K562 (cell line): ENCODE results near the gene VPS37B. TPM values are rescaled to one million over a fixed set of nuclear protein-coding genes. Genes with fewer than 3 reads are reported as not detected.

Experiments used
- ATAC-seq: fragments of 200-7000 bp; cut with Tn5 transposase; 3 replicates; pipeline ENCODE4 v1.9.1; 2020; ENCODE audit warnings: moderate library complexity
- BruUV-seq: library from RNA; stranded (reverse); fragments of 400-500 nt; replicated peaks from 2 replicates; lab custom pipeline; 2021; lab: Mats Ljungman, UMichigan
- CTCF ChIA-PET: fragments of 300-600 bp; formaldehyde crosslinking; extraction: SDS; loops from one replicate; lab custom pipeline; 2021; ENCODE audit warnings: low intra/inter-chr PET ratio; lab: Yijun Ruan, JAX
- POLR2A ChIA-PET: fragments of 300-600, 350-650 bp; sonication (Branson Sonifier 250); formaldehyde crosslinking; extraction: SDS; loops from one replicate; lab custom pipeline; 2021; ENCODE audit warnings: antibody characterized with exemption, inconsistent platforms; lab: Yijun Ruan, JAX
- DNase-seq, 4 experiments: peaks; one replicate each; pipeline versions ENCODE4 v3.0.0 to v3.0.0-alpha.2; 2011 to 2018; ENCODE audit warnings: low spot score in 3 of 4, mixed read lengths in 3 of 4; ENCODE audit errors: extremely low read depth in 1 of 4
- FAIRE-seq: peaks from 2 replicates; lab custom pipeline; 2011; peaks lifted over from hg19 to GRCh38; lab: Jason Lieb, UNC
- H2AFZ ChIP-seq: 2 replicates; pipeline ENCODE4 v1.6.0; 2011; ENCODE audit warnings: low read depth, low read length, control low read depth, inconsistent platforms
- H3K27ac ChIP-seq: fragments of 200-600 bp; 3 replicates; pipeline ENCODE4 v1.8.0; 2011; ENCODE audit warnings: low read depth, mild to moderate bottlenecking, control low read depth, inconsistent platforms, low read length, moderate library complexity, mixed read lengths; ENCODE audit errors: extremely low read depth
- H3K27me3 ChIP-seq, 2 experiments: fragments of 300-600 bp in 1 of 2; 2 replicates in 1 of 2; 3 replicates in 1 of 2; pipeline versions ENCODE4 v1.6.0 to v1.8.0; 2011; ENCODE audit warnings: inconsistent platforms in 2 of 2, low read length in 2 of 2, mild to moderate bottlenecking in 1 of 2, mixed read lengths in 1 of 2, moderate library complexity in 1 of 2; ENCODE audit not compliant: control insufficient read depth in 2 of 2, insufficient read depth in 2 of 2
- H3K36me3 ChIP-seq: fragments of 300-600 bp; 3 replicates; pipeline ENCODE4 v1.8.0; 2011; ENCODE audit warnings: mild to moderate bottlenecking, low read length, inconsistent platforms; ENCODE audit not compliant: control insufficient read depth, insufficient read depth
- H3K4me1 ChIP-seq, 2 experiments: fragments of 200-600 bp in 1 of 2; replicated peaks in 1 of 2; 2 replicates in 1 of 2; 3 replicates in 1 of 2; pipeline versions ENCODE4 v1.5.1 to v1.8.0; 2011; ENCODE audit warnings: inconsistent platforms in 2 of 2, low read length in 2 of 2, mild to moderate bottlenecking in 1 of 2, mixed read lengths in 1 of 2, moderate library complexity in 1 of 2; ENCODE audit not compliant: control insufficient read depth in 2 of 2, insufficient read depth in 2 of 2
- H3K4me2 ChIP-seq: 2 replicates; pipeline ENCODE4 v1.6.1; 2011; ENCODE audit warnings: low read length, control low read depth, inconsistent platforms, mixed read lengths; ENCODE audit not compliant: insufficient read depth
- H3K4me3 ChIP-seq: fragments of 200-600 bp; sonication (generic), shearing (Covaris generic); 2 replicates; pipeline ENCODE4 v1.5.1; 2016; ENCODE audit warnings: control low read depth, inconsistent platforms
- H3K79me2 ChIP-seq: fragments of 200-600 bp; 3 replicates; pipeline ENCODE4 v1.8.0; 2011; ENCODE audit warnings: low read length, inconsistent platforms; ENCODE audit not compliant: control insufficient read depth, insufficient read depth
- H3K9ac ChIP-seq, 2 experiments: 2 replicates each; pipeline versions ENCODE4 v1.6.0 to v1.6.1; 2011; ENCODE audit warnings: low read depth in 2 of 2, low read length in 2 of 2, control low read depth in 1 of 2, inconsistent platforms in 1 of 2, mild to moderate bottlenecking in 1 of 2, mixed read lengths in 1 of 2; ENCODE audit not compliant: insufficient read depth in 1 of 2
- H3K9me1 ChIP-seq: one replicate; pipeline ENCODE4 v1.6.0; 2011; ENCODE audit warnings: inconsistent platforms, mild to moderate bottlenecking, low read length, moderate library complexity; ENCODE audit not compliant: control insufficient read depth, insufficient read depth
- H3K9me3 ChIP-seq: replicated peaks from 2 replicates; pipeline ENCODE4 v1.5.1; 2011; ENCODE audit warnings: low read depth, low read length, inconsistent platforms; ENCODE audit not compliant: control insufficient read depth, insufficient read depth
- H4K20me1 ChIP-seq: replicated peaks from 2 replicates; pipeline ENCODE4 v1.6.1; 2011; ENCODE audit warnings: low read length, inconsistent platforms, mixed read lengths; ENCODE audit not compliant: control insufficient read depth, insufficient read depth
- DLX4 ChIP-seq: fragments of 250-450 bp; sonication (Bioruptor Pico); IDR thresholded peaks from 2 replicates; pipeline ENCODE4 v1.6.1; 2021; ENCODE audit warnings: mild to moderate bottlenecking
- HDAC3 ChIP-seq: fragments of 450-650 bp; IDR thresholded peaks from 2 replicates; pipeline ENCODE4 v1.6.1; 2018; ENCODE audit warnings: borderline replicate concordance, mild to moderate bottlenecking, moderate library complexity; ENCODE audit not compliant: partially characterized antibody
- HNRNPUL1 ChIP-seq: fragments of 200-400 bp; formaldehyde crosslinking; IDR thresholded peaks from 2 replicates; pipeline ENCODE4 v1.6.1; 2017; ENCODE audit warnings: low read length
- KDM5B ChIP-seq: fragments of 200-600 bp; sonication (generic); IDR thresholded peaks from 2 replicates; pipeline ENCODE4 v1.6.1; 2012; ENCODE audit warnings: low read depth, mild to moderate bottlenecking, moderate library complexity, low read length, control low read depth, inconsistent platforms; ENCODE audit not compliant: insufficient replicate concordance
- KHSRP ChIP-seq: fragments of 450-650 bp; IDR thresholded peaks from 2 replicates; pipeline ENCODE4 v1.6.1; 2017
- MTA1 ChIP-seq: fragments of 450-650 bp; IDR thresholded peaks from 2 replicates; pipeline ENCODE4 v1.6.1; 2017; ENCODE audit warnings: borderline replicate concordance
- NCOA6 ChIP-seq: fragments of 450-650 bp; IDR thresholded peaks from 2 replicates; pipeline ENCODE4 v1.6.1; 2017; ENCODE audit warnings: mild to moderate bottlenecking
- NCOR1 ChIP-seq: fragments of 450-650 bp; IDR thresholded peaks from 2 replicates; pipeline ENCODE4 v1.6.1; 2016; ENCODE audit warnings: mild to moderate bottlenecking, moderate library complexity
- PRPF4 ChIP-seq: fragments of 200-400 bp; formaldehyde crosslinking; IDR thresholded peaks from one replicate; pipeline ENCODE4 v1.6.1; 2017; ENCODE audit warnings: low read length, low read depth, mild to moderate bottlenecking; ENCODE audit not compliant: insufficient read depth, poor library complexity, severe bottlenecking
- PURB ChIP-seq: sonication (generic); formaldehyde crosslinking; IDR thresholded peaks from 2 replicates; pipeline ENCODE4 v1.9.0; 2021; ENCODE audit warnings: low read depth, mild to moderate bottlenecking, missing genetic modification reagents
- SNRNP70 ChIP-seq: fragments of 200-400 bp; formaldehyde crosslinking; optimal IDR thresholded peaks from 2 replicates; pipeline ENCODE3; 2017; ENCODE audit warnings: low read depth, low read length
- ZBTB2 ChIP-seq: fragments of 450-650 bp; IDR thresholded peaks from 2 replicates; pipeline ENCODE4 v1.6.1; 2016; ENCODE audit warnings: antibody characterized with exemption
- ZNF121 ChIP-seq: sonication (generic); formaldehyde crosslinking; conservative IDR thresholded peaks from 2 replicates; pipeline ENCODE4 v1.8.0; 2022; ENCODE audit warnings: missing genetic modification reagents
- ZNF407 ChIP-seq: fragments of 450-650 bp; IDR thresholded peaks from 2 replicates; pipeline ENCODE4 v1.6.1; 2016; ENCODE audit warnings: low read depth
- WGBS: fragments of 100-300 bp; shearing (Covaris generic); methylation state at CpG from one replicate; pipeline ENCODE4 v1.1.6; 2016; ENCODE audit warnings: low coverage, mixed read lengths; ENCODE audit not compliant: insufficient coverage; ENCODE audit errors: missing lambda C conversion rate; 5-methylcytosine and 5-hydroxymethylcytosine counted together
- in situ Hi-C: fragments of 300-500 bp; cut with MboI; formaldehyde crosslinking; loops from 4 replicates; pipeline ENCODE4 v1.15.0; 2018; ENCODE audit warnings: inconsistent platforms, mixed read lengths
- intact Hi-C: fragments of 100-400 bp; cut with micrococcal nuclease; formaldehyde crosslinking; loops from 2 replicates; pipeline ENCODE4 v1.14.2; 2022
- polyA plus RNA-seq, 8 experiments: library from polyadenylated mRNA; depleted of rRNA in 4 of 8; stranded (reverse) in 5 of 8; unstranded in 3 of 8; fragments of >200 nt; fragmentation: Nextera tagmentation in 2 of 8; fragmentation: Illumina TruSeq in 1 of 8; extraction: Ambion mirVana in 2 of 8; extraction: Trizol in 1 of 8; gene quantifications; 2 replicates each; pipeline versions ENCODE4 v1.2.1 to v1.2.3, GENCODE V29; 2011 to 2014; ENCODE audit warnings: inconsistent platforms in 1 of 8, missing spikeins in 1 of 8
- total RNA-seq, 7 experiments: library from RNA; depleted of rRNA in 6 of 7; stranded (reverse); fragments of >200 nt in 6 of 7; fragmentation: Illumina TruSeq in 2 of 7; extraction: Trizol in 2 of 7; gene quantifications; 2 replicates each; pipeline versions ENCODE4 v1.2.1 to v1.2.3, GENCODE V29; 2011 to 2021; ENCODE audit warnings: low replicate concordance in 1 of 7

Gene VPS37B
- total and polyA plus RNA-seq, 9 of the 15 experiments (the other 6 are each of a cell fraction or from before 2014, with no cell fraction given): 0.28 to 37.4 (median 17.9) TPM

GRCh38 chr12:122819209-122819785 is 76.6 kb downstream of the VPS37B start:
- BruUV-seq: no TSS peak
- Histone ChIP-seq H3K27me3 (no peaks in the 10 kb centered on the region), H3K79me2 (no peaks in the 10 kb centered on the region), H3K9me1 (no peaks in the 10 kb centered on the region), H2AFZ (peak overlapping the region; percentile 1; the same call in 1 of the 2 replicates), H3K9me3 (no peaks in the 10 kb centered on the region), H3K4me3 (no peak overlapping the region), H3K27ac (no peak overlapping the region), H4K20me1 (no peaks in the 10 kb centered on the region), H3K36me3 (no peaks in the 10 kb centered on the region), H3K9ac (no peak overlapping the region), H3K4me1 (peaks cover 3 to 6% of the 10 kb centered on the region in 2 experiments; a peak in 2 of 5 replicates), H3K4me2 (no peak overlapping the region)
- ChIA-PET POLR2A (interaction anchor here (1.4 kb wide), 1 partner anchor 17 kb away, joined by 4 read pairs; no protein-coding TSS in a partner anchor), CTCF (no interaction called here)
- in situ Hi-C loops: no loop called here
- intact Hi-C loops: no loop called here
- ATAC-seq (no peak), FAIRE-seq (no peak), DNase-seq (no peak)
- WGBS: 26% methylated on average over 10 of the region's 10 CpGs
- TF ChIP-seq NCOR1: no peak
- TF ChIP-seq HDAC3: no peak
- TF ChIP-seq KHSRP: no peak
- TF ChIP-seq NCOA6: no peak
- no peak for TF ChIP-seq ZBTB2
- no peak for TF ChIP-seq ZNF121
- TF ChIP-seq DLX4 (CRISPR knock-in tag): no peak
- TF ChIP-seq KDM5B: no peak
- no peak for TF ChIP-seq MTA1
- TF ChIP-seq HNRNPUL1: no peak
- TF ChIP-seq SNRNP70: no peak
- TF ChIP-seq PURB (CRISPR knock-in tag): no peak
- no peak for TF ChIP-seq ZNF407
- no peak for TF ChIP-seq PRPF4
